Measurements from ENCODE around the gene CAMK2B.

Gene CAMK2B

GRCh38 chr7:44258865-44259546 is 66.4 kb downstream of the CAMK2B start:
- no peak for DNase-seq

GRCh38 chr7:44258423-44258760 is 67.0 kb downstream of the CAMK2B start:
- no peak for DNase-seq

- DNase-seq, result peak in 40 of 58 donors; percentile 17 to 79 (median 39)
Measured at GRCh38 chr7:44257618-44258422, 67.6 kb downstream of the CAMK2B start.

GRCh38 chr7:44257213-44257612 is 68.2 kb downstream of the CAMK2B start:
- DNase-seq, result no peak

- DNase-seq, result no peak
Measured at GRCh38 chr7:44256459-44256858, 68.9 kb downstream of the CAMK2B start.

GRCh38 chr7:44251881-44252280 is 73.5 kb downstream of the CAMK2B start:
- DNase-seq, result no peak

GRCh38 chr7:44251269-44251668 is 74.1 kb downstream of the CAMK2B start:
- DNase-seq, result no peak

- no peak for DNase-seq
Measured at GRCh38 chr7:44249639-44250234, 75.7 kb downstream of the CAMK2B start.

GRCh38 chr7:44247868-44248651 is 77.3 kb downstream of the CAMK2B start:
- DNase-seq, result no peak

GRCh38 chr7:44246396-44247113 is 78.8 kb downstream of the CAMK2B start:
- DNase-seq, result no peak

- no peak for DNase-seq
Measured at GRCh38 chr7:44244282-44244681, 81.1 kb downstream of the CAMK2B start.

- no peak for DNase-seq
Measured at GRCh38 chr7:44242091-44242490, 83.3 kb downstream of the CAMK2B start.

- peak in 52 of 58 donors; percentile 10 to 71 (median 48) for DNase-seq
Measured at GRCh38 chr7:44240983-44241510, 84.3 kb downstream of the CAMK2B start.

- DNase-seq, result no peak
Measured at GRCh38 chr7:44240376-44240775, 85.0 kb downstream of the CAMK2B start.

- no peak for DNase-seq
Measured at GRCh38 chr7:44239361-44239760, 86.0 kb downstream of the CAMK2B start.

- peak in 8 of 58 donors; percentile 12 to 48 (median 19) for DNase-seq
Measured at GRCh38 chr7:44238116-44238695, 87.2 kb downstream of the CAMK2B start.

- no peak for DNase-seq
Measured at GRCh38 chr7:44237696-44238095, 87.7 kb downstream of the CAMK2B start.

GRCh38 chr7:44236333-44236728 is 89.1 kb downstream of the CAMK2B start:
- no peak for DNase-seq

GRCh38 chr7:44235582-44236332 is 89.6 kb downstream of the CAMK2B start:
- DNase-seq, result peak in 18 of 58 donors; percentile 10 to 64 (median 28)
